Lung (tissue), 12 donors: ENCODE measurements around the gene PLEKHH1. TPM values are rescaled to one million over a fixed set of nuclear protein-coding genes. Genes with fewer than 3 reads are reported as not detected.
A peak's percentile ranks its signal among the peaks of the same experiment; 100 is the strongest.

Experiments used
- ATAC-seq: fragments of 200-7000 bp; cut with Tn5 transposase; one replicate; pipeline ENCODE4 v1.9.1; 2020; ENCODE audit warnings: moderate number of reproducible peaks; ENCODE audit not compliant: insufficient read depth, low FRiP score
- DNase-seq, 3 donors: peaks; one replicate each; pipeline ENCODE4 v3.0.0-alpha.2; 2013 to 2017
- H3K27ac ChIP-seq, 2 donors: one replicate each; pipeline ENCODE4 v1.5.1; 2013; ENCODE audit warnings: mild to moderate bottlenecking in 2 of 2, moderate library complexity in 2 of 2, control low read depth in 1 of 2, inconsistent platforms in 1 of 2, low read depth in 1 of 2, low read length in 1 of 2
- H3K27me3 ChIP-seq, 3 donors: one replicate each; pipeline ENCODE4 v1.5.1; 2013; ENCODE audit warnings: low read length in 2 of 3; ENCODE audit not compliant: control insufficient read depth in 3 of 3, insufficient read depth in 3 of 3
- H3K36me3 ChIP-seq, 4 donors: one replicate each; pipeline ENCODE4 v1.5.1; 2013; ENCODE audit warnings: low read length in 4 of 4, mild to moderate bottlenecking in 1 of 4, moderate library complexity in 1 of 4; ENCODE audit not compliant: control insufficient read depth in 4 of 4, insufficient read depth in 4 of 4
- H3K4me1 ChIP-seq, 5 donors: one replicate each; pipeline ENCODE4 v1.5.1; 2013; ENCODE audit warnings: low read length in 5 of 5, mild to moderate bottlenecking in 2 of 5, moderate library complexity in 1 of 5; ENCODE audit not compliant: control insufficient read depth in 5 of 5, insufficient read depth in 5 of 5
- H3K4me3 ChIP-seq: one replicate; pipeline ENCODE4 v1.5.1; 2013; ENCODE audit warnings: mild to moderate bottlenecking, control low read depth, moderate library complexity
- H3K9ac ChIP-seq, 2 donors: one replicate each; pipeline ENCODE4 v1.5.1; 2013; ENCODE audit warnings: low read length in 2 of 2, control low read depth in 1 of 2; ENCODE audit not compliant: insufficient read depth in 1 of 2
- H3K9me3 ChIP-seq, 4 donors: one replicate each; pipeline ENCODE4 v1.5.1; 2013; ENCODE audit warnings: low read length in 3 of 4, mild to moderate bottlenecking in 1 of 4, moderate library complexity in 1 of 4; ENCODE audit not compliant: control insufficient read depth in 4 of 4, insufficient read depth in 3 of 4
- WGBS, 2 donors: extraction: QIAGEN DNeasy Blood & Tissue Kit; methylation state at CpG; one replicate each; pipeline ENCODE4 v1.1.7; 2013; 5-methylcytosine and 5-hydroxymethylcytosine counted together
- polyA plus RNA-seq, 2 donors: library from polyadenylated mRNA; stranded (reverse); fragments of 200-250 nt; gene quantifications; one replicate each; pipeline ENCODE4 v1.2.1, GENCODE V29; 2013
- total RNA-seq, 2 donors: library from RNA; depleted of rRNA in 1 of 2; stranded (reverse); fragments of >200 nt in 1 of 2; gene quantifications; one replicate each; pipeline ENCODE4 v1.2.1, GENCODE V29; 2014 to 2021
- TF ChIP-seq, protein P1 (sequence below): IDR thresholded peaks from 2 replicates; pipeline ENCODE4 v1.5.1; 2012; ENCODE audit warnings: mild to moderate bottlenecking; ENCODE audit errors: control extremely low read depth, extremely low read depth
- donor health status: control.
- donor health status: control.
- donor health status: Bipolar disorder and iron deficiency.
- donor health status: healthy.
- donor health status: DM: yes; HTN: yes; CAD: no.

Gene PLEKHH1
- total and polyA plus RNA-seq, 4 donors = 0.80 to 9.3 (median 2.9) TPM

DNA sequence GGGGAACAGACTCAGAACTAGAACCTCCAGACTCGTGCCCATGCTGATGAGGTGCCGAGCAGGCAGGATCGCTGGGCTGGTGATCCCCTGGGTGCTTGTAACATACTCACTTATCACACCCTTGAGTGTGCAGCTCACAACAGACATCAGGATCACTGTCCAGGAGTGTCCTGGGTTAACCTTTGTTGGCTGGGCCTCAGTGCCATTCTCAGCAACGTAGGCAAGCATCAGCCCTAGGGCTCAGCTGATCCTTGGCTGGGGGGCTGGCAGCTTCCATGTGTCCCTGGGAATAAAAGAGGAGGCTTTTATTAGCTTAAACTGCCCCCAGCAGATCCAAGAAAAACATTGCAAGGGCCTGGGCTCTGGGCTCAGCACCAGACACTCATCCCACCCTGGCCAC lies 46.2 kb upstream of the PLEKHH1 start:
- Histone ChIP-seq H3K36me3 (peaks cover 0 to 2% (median 0%) of the 10 kb centered on the region in 4 donors), H3K9ac (no peak overlapping the region), H3K9me3 (peaks cover 0 to 2% (median 0%) of the 10 kb centered on the region in 4 donors), H3K4me3 (no peak overlapping the region), H3K4me1 (peaks cover 0 to 2% (median 0%) of the 10 kb centered on the region in 5 donors), H3K27me3 (no peaks in the 10 kb centered on the region), H3K27ac (no peak overlapping the region)
- TF ChIP-seq, protein P1, sequence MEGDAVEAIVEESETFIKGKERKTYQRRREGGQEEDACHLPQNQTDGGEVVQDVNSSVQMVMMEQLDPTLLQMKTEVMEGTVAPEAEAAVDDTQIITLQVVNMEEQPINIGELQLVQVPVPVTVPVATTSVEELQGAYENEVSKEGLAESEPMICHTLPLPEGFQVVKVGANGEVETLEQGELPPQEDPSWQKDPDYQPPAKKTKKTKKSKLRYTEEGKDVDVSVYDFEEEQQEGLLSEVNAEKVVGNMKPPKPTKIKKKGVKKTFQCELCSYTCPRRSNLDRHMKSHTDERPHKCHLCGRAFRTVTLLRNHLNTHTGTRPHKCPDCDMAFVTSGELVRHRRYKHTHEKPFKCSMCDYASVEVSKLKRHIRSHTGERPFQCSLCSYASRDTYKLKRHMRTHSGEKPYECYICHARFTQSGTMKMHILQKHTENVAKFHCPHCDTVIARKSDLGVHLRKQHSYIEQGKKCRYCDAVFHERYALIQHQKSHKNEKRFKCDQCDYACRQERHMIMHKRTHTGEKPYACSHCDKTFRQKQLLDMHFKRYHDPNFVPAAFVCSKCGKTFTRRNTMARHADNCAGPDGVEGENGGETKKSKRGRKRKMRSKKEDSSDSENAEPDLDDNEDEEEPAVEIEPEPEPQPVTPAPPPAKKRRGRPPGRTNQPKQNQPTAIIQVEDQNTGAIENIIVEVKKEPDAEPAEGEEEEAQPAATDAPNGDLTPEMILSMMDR = no peak
- 89 to 92% methylated on average over 4 of the region's 4 CpGs for WGBS, 2 donors
- no peak for ATAC-seq
- no peak for DNase-seq

DNA sequence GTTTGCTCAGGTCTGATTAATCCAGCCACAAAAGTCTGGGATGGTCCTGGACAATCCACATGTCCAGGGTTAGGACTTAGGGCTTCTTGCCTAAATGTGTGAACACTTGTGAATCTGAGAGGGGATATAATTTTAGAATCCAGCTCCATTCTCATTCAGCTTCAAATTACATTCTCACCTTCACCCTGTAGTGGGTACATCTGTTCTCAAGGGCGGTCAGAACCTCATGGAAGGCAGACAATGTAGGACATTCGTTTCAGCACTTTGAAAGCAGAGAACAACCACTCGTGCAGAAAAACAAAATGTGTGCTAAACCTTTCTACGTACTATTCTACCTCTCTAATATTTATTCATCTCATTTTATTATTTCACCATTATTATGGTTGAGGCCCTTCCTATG lies 45.8 kb upstream of the PLEKHH1 start:
- DNase-seq (no peak), ATAC-seq (no peak)
- Histone ChIP-seq H3K27me3 (no peaks in the 10 kb centered on the region), H3K9me3 (peaks cover 0 to 2% (median 0%) of the 10 kb centered on the region in 4 donors), H3K4me3 (no peak overlapping the region), H3K36me3 (peaks cover 0 to 2% (median 0%) of the 10 kb centered on the region in 4 donors), H3K9ac (no peak overlapping the region), H3K27ac (no peak overlapping the region), H3K4me1 (peaks cover 0 to 2% (median 0%) of the 10 kb centered on the region in 5 donors)
- TF ChIP-seq, protein P1 = no peak
- WGBS, 2 donors = 79 to 91% methylated on average over 4 of the region's 4 CpGs

DNA sequence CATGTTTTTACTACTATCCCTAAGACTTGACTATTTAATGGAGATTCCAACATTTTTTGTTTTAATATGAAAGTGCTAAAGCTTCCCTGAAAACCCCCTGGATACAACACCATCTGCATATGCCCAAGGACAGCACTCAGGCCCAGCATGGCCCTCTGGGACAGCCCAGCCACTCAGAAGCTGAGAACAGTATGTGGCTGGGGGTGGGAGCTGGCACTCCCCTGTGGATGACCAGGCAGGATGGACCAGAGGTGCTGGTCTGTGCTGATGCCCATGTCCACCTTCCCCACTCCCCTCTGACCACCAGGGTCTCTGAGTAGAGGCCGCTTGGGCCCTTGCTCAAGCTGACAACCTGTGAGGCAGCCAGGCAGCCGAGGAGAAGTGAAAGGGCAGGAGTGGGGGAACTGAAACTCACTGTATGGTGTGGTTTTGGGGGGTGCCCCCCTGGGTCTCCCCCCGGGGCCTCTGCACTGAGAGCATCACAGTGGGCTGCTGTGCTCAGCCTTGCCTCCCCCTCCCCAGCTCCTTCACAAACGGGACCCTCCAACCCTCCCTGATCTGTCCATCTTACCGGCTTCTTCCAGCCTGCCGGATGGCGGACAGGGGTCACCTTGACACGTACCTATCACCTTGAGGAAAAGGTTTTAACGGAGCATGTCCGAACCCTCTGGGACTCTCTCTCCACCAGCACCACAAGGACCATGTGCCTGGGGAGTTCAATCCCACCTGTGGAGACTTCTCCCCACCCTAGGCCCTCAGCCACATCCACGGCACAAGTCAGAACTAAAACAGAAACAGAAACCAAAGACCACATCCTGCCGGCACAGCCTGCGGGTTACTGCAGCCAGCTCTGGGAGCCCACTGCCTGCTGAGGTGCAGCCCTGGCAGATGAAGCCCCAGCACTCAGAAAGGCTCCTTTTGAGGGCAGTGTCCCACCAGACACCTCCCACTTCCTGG lies 44.9 kb upstream of the PLEKHH1 start, which contains the start of gene TMEM229B:
TSS of gene TMEM229B (minus strand) at position 785 of the 957 bp plus-strand sequence. CDS start 14,798 bp downstream, outside the sequence.
- ATAC-seq (peak; percentile 69), DNase-seq (no peak)
- WGBS, 2 donors = 18 to 43% methylated on average over 13 of the region's 13 CpGs
- Histone ChIP-seq H3K27ac (peak within 1 kb of the TSS; percentile 35 to 86), H3K36me3 (peaks cover 0 to 2% (median 0%) of the 10 kb centered on the region in 4 donors), H3K4me3 (peak within 1 kb of the TSS; percentile 41), H3K9me3 (peaks cover 0 to 4% (median under 1%) of the 10 kb centered on the region in 4 donors), H3K9ac (peak within 1 kb of the TSS in 1 of 2 donors; percentile 16), H3K4me1 (peaks cover 0 to 2% (median 0%) of the 10 kb centered on the region in 5 donors), H3K27me3 (no peaks in the 10 kb centered on the region)
- TF ChIP-seq, protein P1 = no peak
